ENCODE data around the gene ACAP1. TPM values are rescaled to one million over a fixed set of nuclear protein-coding genes. Genes with fewer than 3 reads are reported as not detected.
A peak's percentile ranks its signal among the peaks of the same experiment; 100 is the strongest.

ACAP1 gene
- total RNA-seq, 5 donors from 2014 or later (not counting 1 experiment from before 2014, with no cell fraction given), result 531 to 781 (median 649) TPM

DNA sequence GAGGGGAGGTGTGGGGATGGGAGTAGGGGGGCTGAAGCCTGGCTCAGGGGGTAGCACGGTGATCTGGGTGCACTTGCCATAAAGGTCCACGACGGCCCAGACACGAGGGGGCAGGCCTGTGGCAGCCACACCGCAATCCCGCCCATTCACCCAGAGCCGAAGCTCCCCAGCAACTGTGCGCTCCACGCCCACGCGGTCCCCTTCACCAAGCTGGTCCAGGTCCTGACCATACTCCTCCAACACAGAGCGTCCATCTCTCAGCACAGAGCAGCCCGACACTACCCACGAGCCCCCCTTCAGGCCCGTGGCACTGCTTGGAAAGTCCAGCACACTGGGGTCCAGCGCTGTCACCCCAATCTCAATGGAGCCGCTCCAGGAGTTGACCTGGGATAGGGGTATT, 8.8 kb upstream of the ACAP1 start:
- Mint-ChIP-seq H3K27ac (no peak overlapping the region), H3K4me1 (peaks cover 29 to 43% (median 37%) of the 10 kb centered on the region in 3 donors), H3K4me3 (peak overlapping the region in 2 of 3 donors; percentile 83 to 94), H3K27me3 (no peaks in the 10 kb centered on the region), H3K36me3 (peaks cover 4% of the 10 kb centered on the region), H3K9me3 (no peaks in the 10 kb centered on the region)
- peaks cover 11 to 46% of the 10 kb centered on the region in 2 experiments for H3K4me1 ChIP-seq (ENCODE audit: control insufficient read depth in 1 of 2, extremely low read depth in 1 of 2, insufficient read depth in 2 of 2, low read length in 2 of 2)
- WGBS (ENCODE audit: insufficient coverage), result 94% methylated on average over 11 of the region's 17 CpGs
- H3K27ac ChIP-seq (ENCODE audit: low read length), result no peak overlapping the region
- ChIA-PET CTCF (no interaction called here), POLR2A (no interaction called here)
- no peak overlapping the region for H3K4me3 ChIP-seq (ENCODE audit: control insufficient read depth in 1 of 2, extremely low read depth in 1 of 2, low read length in 1 of 2)
- H3K36me3 ChIP-seq (ENCODE audit: control insufficient read depth in 2 of 2, extremely low read depth in 1 of 2, insufficient read depth in 1 of 2, low read length in 1 of 2), result peaks cover 15 to 42% of the 10 kb centered on the region in 2 donors
- no peak for DNase-seq
- no peaks in the 10 kb centered on the region for H3K27me3 ChIP-seq (replicated peaks in 1 of 2; ENCODE audit: control insufficient read depth in 2 of 2, extremely low read depth in 1 of 2, insufficient read depth in 2 of 2, low read length in 1 of 2)
- ATAC-seq (replicated peaks in 1 of 4), result no peak
- no peaks in the 10 kb centered on the region for H3K9me3 ChIP-seq

DNA sequence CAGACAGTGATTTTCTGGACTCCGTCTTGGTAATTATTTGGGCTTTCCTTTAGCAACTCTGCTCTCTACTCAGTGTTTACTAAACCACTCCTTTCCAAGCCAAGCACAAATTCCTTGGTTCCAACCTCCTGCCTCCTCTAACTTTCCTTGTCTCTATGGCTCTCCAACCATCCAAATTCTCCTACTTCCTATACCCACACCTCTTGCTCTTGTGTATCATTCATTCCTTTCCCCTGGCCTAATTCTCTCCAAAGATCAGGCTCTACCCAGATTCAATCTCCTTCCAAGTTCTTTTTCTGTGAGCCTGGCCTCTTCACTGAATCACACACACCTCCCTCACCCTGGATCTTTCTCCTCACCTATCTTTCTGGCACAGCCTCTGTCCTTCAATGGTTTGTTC, 8.3 kb upstream of the ACAP1 start:
- Mint-ChIP-seq H3K4me3 (peak overlapping the region; percentile 83 to 95 (median 94)), H3K27me3 (no peaks in the 10 kb centered on the region), H3K9me3 (no peaks in the 10 kb centered on the region), H3K4me1 (peaks cover 34 to 47% (median 42%) of the 10 kb centered on the region in 3 donors), H3K27ac (peak overlapping the region; percentile 85 to 86), H3K36me3 (peaks cover 2% of the 10 kb centered on the region)
- Histone ChIP-seq H3K4me3 (ENCODE audit: control insufficient read depth in 1 of 2, extremely low read depth in 1 of 2, low read length in 1 of 2) (no peak overlapping the region), H3K4me1 (ENCODE audit: control insufficient read depth in 1 of 2, extremely low read depth in 1 of 2, insufficient read depth in 2 of 2, low read length in 2 of 2) (peaks cover 11 to 50% of the 10 kb centered on the region in 2 experiments), H3K36me3 (ENCODE audit: control insufficient read depth in 2 of 2, extremely low read depth in 1 of 2, insufficient read depth in 1 of 2, low read length in 1 of 2) (peaks cover 13 to 37% of the 10 kb centered on the region in 2 donors), H3K27me3 (replicated peaks in 1 of 2; ENCODE audit: control insufficient read depth in 2 of 2, extremely low read depth in 1 of 2, insufficient read depth in 2 of 2, low read length in 1 of 2) (no peaks in the 10 kb centered on the region), H3K27ac (ENCODE audit: low read length) (peak overlapping the region; percentile 16), H3K9me3 (no peaks in the 10 kb centered on the region)
- WGBS (ENCODE audit: insufficient coverage), result 100% methylated on average over 1 of the region's 1 CpG
- ChIA-PET CTCF (interaction anchor here in 1 of 2 donors (1.0 kb wide), 1 partner anchor 8 kb away, joined by 3 read pairs; the partner anchor contains the start of gene ACAP1), POLR2A (interaction anchor here in 1 of 2 donors (0.6 kb wide), 1 partner anchor 9 kb away, joined by 3 read pairs; no protein-coding TSS in a partner anchor)
- DNase-seq (no peak), ATAC-seq (replicated peaks in 1 of 4) (no peak)

- ChIA-PET POLR2A (interaction anchor here (0.6 to 1.3 kb wide), 2 partner anchors 8 to 254 kb away, joined by 3 to 5 read pairs; partner anchors contain the start of gene MPDU1 (in 1 of the 2)), CTCF (interaction anchor here (0.9 to 1.6 kb wide), 7 partner anchors 8 to 358 kb away, joined by 3 to 8 read pairs (median 6); partner anchors contain the start of genes ACAP1 (in 1 of the 2), GPS2 (in 1 of the 2), TMEM102 (in 1 of the 2) and TP53 (in 1 of the 2))
- Histone ChIP-seq H3K27me3 (replicated peaks in 1 of 2; ENCODE audit: control insufficient read depth in 2 of 2, extremely low read depth in 1 of 2, insufficient read depth in 2 of 2, low read length in 1 of 2) (no peaks in the 10 kb centered on the region), H3K4me1 (ENCODE audit: control insufficient read depth in 1 of 2, extremely low read depth in 1 of 2, insufficient read depth in 2 of 2, low read length in 2 of 2) (peaks cover 11 to 56% of the 10 kb centered on the region in 2 experiments), H3K36me3 (ENCODE audit: control insufficient read depth in 2 of 2, extremely low read depth in 1 of 2, insufficient read depth in 1 of 2, low read length in 1 of 2) (peaks cover 9 to 28% of the 10 kb centered on the region in 2 donors), H3K27ac (ENCODE audit: low read length) (peak within 1 kb of the TSS; percentile 90), H3K9me3 (no peaks in the 10 kb centered on the region), H3K4me3 (ENCODE audit: control insufficient read depth in 1 of 2, extremely low read depth in 1 of 2, low read length in 1 of 2) (peak within 1 kb of the TSS; percentile 92 to 99)
- WGBS (ENCODE audit: insufficient coverage), result under 1% methylated on average over 42 of the region's 50 CpGs
- H3K9me3 Mint-ChIP-seq, result no peaks in the 10 kb centered on the region
- H3K27ac Mint-ChIP-seq, result peak within 1 kb of the TSS; percentile 98
- H3K36me3 Mint-ChIP-seq, result peaks cover 2% of the 10 kb centered on the region
- H3K4me3 Mint-ChIP-seq, result peak within 1 kb of the TSS; percentile 94 to 95 (median 94)
- H3K27me3 Mint-ChIP-seq, result no peaks in the 10 kb centered on the region
- DNase-seq (peak in 6 of 35 experiments; percentile 14 to 56 (median 22)), ATAC-seq (replicated peaks in 1 of 4) (peak; percentile 65 to 73 (median 68))
- peaks cover 42 to 51% (median 47%) of the 10 kb centered on the region in 3 donors for H3K4me1 Mint-ChIP-seq
These were observed 7.4 kb upstream of the ACAP1 start, which contains the start of gene NEURL4 for GRCh38 chr17:7328840-7329373. NEURL4 (minus strand) TSS chr17:7329335; CDS start chr17:7329312, 23 bp downstream.

DNA sequence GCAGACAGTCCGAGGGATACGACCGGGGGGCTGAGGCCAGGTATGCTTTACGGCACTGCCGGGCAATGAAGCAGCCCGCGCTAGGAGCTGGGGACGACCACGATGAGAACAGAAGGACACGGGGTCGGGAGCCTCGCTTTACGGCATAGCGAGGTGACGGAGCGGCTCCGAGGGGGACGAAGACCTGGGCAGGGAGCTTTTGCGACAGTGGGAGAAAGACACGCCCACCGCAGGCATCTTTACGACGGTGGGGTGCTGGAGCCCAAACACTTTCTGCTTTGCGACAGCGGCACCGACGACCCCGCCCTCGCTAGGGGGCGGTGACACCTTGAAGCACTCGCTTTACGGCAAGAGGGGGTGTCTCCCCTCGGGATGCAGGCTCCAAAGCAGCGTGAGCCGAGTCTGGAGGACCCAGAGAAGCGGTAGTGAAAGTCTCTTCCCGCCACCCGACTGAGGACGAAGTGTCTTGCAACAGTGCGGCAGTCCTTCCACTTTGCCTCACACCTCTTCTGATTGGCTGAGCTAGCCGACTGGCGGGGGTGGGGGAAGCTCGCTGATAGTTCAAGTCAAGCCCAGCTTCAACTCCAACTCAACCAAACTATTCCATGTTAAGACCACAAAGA, 6.8 kb upstream of the ACAP1 start:
- Mint-ChIP-seq H3K36me3 (peaks cover 2% of the 10 kb centered on the region), H3K9me3 (no peaks in the 10 kb centered on the region), H3K27me3 (no peaks in the 10 kb centered on the region), H3K4me3 (peak overlapping the region; percentile 94 to 95 (median 94)), H3K4me1 (peaks cover 44 to 48% (median 45%) of the 10 kb centered on the region in 3 donors), H3K27ac (peak overlapping the region; percentile 98)
- 0% methylated on average over 38 of the region's 43 CpGs for WGBS (ENCODE audit: insufficient coverage)
- Histone ChIP-seq H3K4me1 (ENCODE audit: control insufficient read depth in 1 of 2, extremely low read depth in 1 of 2, insufficient read depth in 2 of 2, low read length in 2 of 2) (peaks cover 11 to 56% of the 10 kb centered on the region in 2 experiments), H3K36me3 (ENCODE audit: control insufficient read depth in 2 of 2, extremely low read depth in 1 of 2, insufficient read depth in 1 of 2, low read length in 1 of 2) (peaks cover 9 to 23% of the 10 kb centered on the region in 2 donors), H3K27ac (ENCODE audit: low read length) (peak overlapping the region; percentile 90), H3K9me3 (no peaks in the 10 kb centered on the region), H3K4me3 (ENCODE audit: control insufficient read depth in 1 of 2, extremely low read depth in 1 of 2, low read length in 1 of 2) (peak overlapping the region; percentile 92 to 99), H3K27me3 (replicated peaks in 1 of 2; ENCODE audit: control insufficient read depth in 2 of 2, extremely low read depth in 1 of 2, insufficient read depth in 2 of 2, low read length in 1 of 2) (no peaks in the 10 kb centered on the region)
- ChIA-PET CTCF (interaction anchor here in 1 of 2 donors (0.5 to 1.6 kb wide), 15 partner anchors 9 to 357 kb away, joined by 3 to 8 read pairs (median 3); partner anchors contain the start of genes GABARAP, GPS2, POLR2A and TMEM102), POLR2A (interaction anchor here (0.5 to 1.3 kb wide), 8 partner anchors 13 to 275 kb away, joined by 3 to 7 read pairs (median 4); partner anchors contain the start of genes MPDU1 (in 1 of the 2) and TMEM102 (in 1 of the 2))
- peak; percentile 91 to 99 (median 96) for DNase-seq
- ATAC-seq (replicated peaks in 1 of 4), result peak; percentile 66 to 80 (median 71)

DNA sequence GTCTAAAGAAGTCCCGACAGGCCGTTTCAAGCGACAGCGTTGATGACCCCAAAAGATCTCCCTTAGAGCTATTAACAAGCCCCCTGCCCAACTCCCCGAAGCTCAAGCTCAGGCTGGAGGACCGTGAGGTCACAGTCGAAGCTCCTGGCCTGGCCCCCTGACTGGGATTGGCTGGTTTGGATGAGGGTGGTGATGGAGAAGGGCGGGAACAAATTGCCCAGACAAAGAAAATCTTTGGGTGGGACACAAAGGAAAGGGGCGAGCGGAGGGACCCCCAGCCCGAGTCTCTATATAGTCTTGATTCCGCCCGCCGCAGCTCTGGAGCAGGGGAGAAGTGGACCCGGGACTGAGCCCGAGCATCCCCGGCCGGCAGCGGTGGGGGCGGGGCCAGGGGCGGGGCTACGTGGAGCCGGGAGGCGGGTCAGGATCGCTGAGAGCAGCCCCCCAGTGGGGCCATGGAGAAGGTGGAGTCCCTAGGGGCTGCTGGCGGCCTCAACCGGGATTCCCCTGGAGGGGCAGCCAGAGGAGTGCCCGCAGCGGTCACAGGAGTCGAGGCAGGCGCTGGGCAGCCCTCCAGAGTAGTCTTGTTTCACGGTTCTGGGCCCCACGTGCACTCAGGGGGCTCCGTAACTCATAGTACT, 6.2 kb upstream of the ACAP1 start:
- no peaks in the 10 kb centered on the region for H3K36me3 Mint-ChIP-seq
- no peaks in the 10 kb centered on the region for H3K9me3 ChIP-seq
- ChIA-PET POLR2A (interaction anchor here (0.5 to 1.3 kb wide), 8 partner anchors 13 to 274 kb away, joined by 3 to 7 read pairs (median 4); partner anchors contain the start of genes MPDU1 (in 1 of the 2) and TMEM102 (in 1 of the 2)), CTCF (interaction anchor here in 1 of 2 donors (0.6 to 1.6 kb wide), 14 partner anchors 9 to 357 kb away, joined by 3 to 8 read pairs (median 4); partner anchors contain the start of genes GABARAP, GPS2, POLR2A and TMEM102)
- peaks cover 11 to 60% of the 10 kb centered on the region in 2 experiments for H3K4me1 ChIP-seq (ENCODE audit: control insufficient read depth in 1 of 2, extremely low read depth in 1 of 2, insufficient read depth in 2 of 2, low read length in 2 of 2)
- no peaks in the 10 kb centered on the region for H3K27me3 Mint-ChIP-seq
- H3K27ac Mint-ChIP-seq, result peak overlapping the region; percentile 98
- H3K9me3 Mint-ChIP-seq, result no peaks in the 10 kb centered on the region
- 3% methylated on average over 28 of the region's 34 CpGs for WGBS (ENCODE audit: insufficient coverage)
- peak overlapping the region; percentile 92 to 99 for H3K4me3 ChIP-seq (ENCODE audit: control insufficient read depth in 1 of 2, extremely low read depth in 1 of 2, low read length in 1 of 2)
- ATAC-seq (replicated peaks in 1 of 4) (peak; percentile 66 to 77 (median 70)), DNase-seq (peak; percentile 57 to 85 (median 73))
- peak overlapping the region; percentile 90 for H3K27ac ChIP-seq (ENCODE audit: low read length)
- H3K36me3 ChIP-seq (ENCODE audit: control insufficient read depth in 2 of 2, extremely low read depth in 1 of 2, insufficient read depth in 1 of 2, low read length in 1 of 2), result peaks cover 5 to 20% of the 10 kb centered on the region in 2 donors
- peaks cover 42 to 54% (median 51%) of the 10 kb centered on the region in 3 donors for H3K4me1 Mint-ChIP-seq
- no peaks in the 10 kb centered on the region for H3K27me3 ChIP-seq (replicated peaks in 1 of 2; ENCODE audit: control insufficient read depth in 2 of 2, extremely low read depth in 1 of 2, insufficient read depth in 2 of 2, low read length in 1 of 2)
- peak overlapping the region; percentile 94 to 95 (median 94) for H3K4me3 Mint-ChIP-seq

Measured in T-cell (primary cell).